Hematopoietic multipotent progenitor cell treated with erythropoietin and hydrocortisone succinate and interleukin-3 and kit ligand, for 17 days (in vitro differentiated cells): Measurements from ENCODE around the gene ZFAND6.
A peak's percentile ranks its signal among the peaks of the same experiment; 100 is the strongest.

ENCODE experiments used
- DNase-seq: peaks from one replicate; pipeline ENCODE4 v3.0.0-alpha.2; 2015; ENCODE audit warnings: low spot score

Gene ZFAND6

DNA sequence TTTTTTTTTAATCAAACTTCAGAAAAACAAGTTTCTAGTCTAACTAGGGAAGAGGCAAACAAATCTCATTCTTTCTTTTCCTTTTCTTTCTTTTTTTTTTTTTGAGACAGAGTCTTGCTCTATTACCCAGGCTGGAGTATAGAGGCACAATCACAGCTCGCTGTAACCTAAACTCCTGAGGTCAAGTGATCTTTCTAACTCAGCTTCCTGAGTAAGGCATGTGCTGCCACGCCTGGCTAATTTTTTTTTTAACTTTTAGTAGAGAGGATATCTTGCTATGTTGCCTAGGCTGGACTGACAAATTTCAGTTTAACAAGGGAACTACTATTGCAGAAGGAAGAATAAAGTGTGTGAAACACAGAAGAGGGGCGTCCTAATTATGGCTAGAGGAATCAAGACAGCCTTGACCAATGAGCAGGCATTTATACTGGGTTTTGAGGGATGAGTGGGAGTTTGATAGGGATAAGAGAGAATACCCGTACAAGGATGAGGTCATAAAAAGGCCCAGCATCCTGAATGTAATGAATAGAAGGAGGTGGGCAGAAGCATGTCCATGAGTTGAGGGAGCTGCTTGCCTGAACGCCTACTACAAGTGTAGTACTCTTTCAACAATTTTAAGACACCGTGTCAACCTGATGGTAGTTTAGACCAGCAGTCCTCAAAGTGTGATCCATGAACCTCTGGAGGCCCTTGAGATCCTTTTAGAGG lies 6.7 kb upstream of the ZFAND6 start:
- DNase-seq = no peak

DNA sequence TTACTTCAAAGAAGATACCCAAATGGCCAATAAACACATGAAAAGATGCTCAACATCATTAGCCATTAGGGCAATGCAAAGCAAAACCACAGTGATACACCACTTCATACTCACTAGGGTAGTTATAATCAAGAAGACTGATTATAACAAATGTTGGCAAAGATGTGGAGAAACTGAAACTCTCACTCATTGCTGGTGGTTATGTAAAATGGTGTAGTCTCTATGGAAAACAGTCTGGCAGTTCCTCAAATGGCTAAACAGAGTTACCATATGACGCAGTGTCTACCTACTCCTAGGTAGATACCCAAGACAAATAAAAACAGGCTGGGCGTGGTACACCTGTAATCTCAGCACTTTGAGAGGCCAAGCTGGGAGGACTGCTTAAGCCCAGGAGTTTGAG lies 3.5 kb upstream of the ZFAND6 start:
- no peak for DNase-seq

GRCh38 chr15:80058044-80058443 lies 1.4 kb upstream of the ZFAND6 start:
- no peak for DNase-seq

- peak; percentile 70 for DNase-seq
These were observed 395 bp downstream of the ZFAND6 start for GRCh38 chr15:80059786-80060355.

GRCh38 chr15:80060356-80061006 lies 1.0 kb downstream of the ZFAND6 start:
- peak; percentile 74 for DNase-seq

- peak; percentile 39 for DNase-seq
These were observed 2.1 kb downstream of the ZFAND6 start for GRCh38 chr15:80061582-80061981.

DNA sequence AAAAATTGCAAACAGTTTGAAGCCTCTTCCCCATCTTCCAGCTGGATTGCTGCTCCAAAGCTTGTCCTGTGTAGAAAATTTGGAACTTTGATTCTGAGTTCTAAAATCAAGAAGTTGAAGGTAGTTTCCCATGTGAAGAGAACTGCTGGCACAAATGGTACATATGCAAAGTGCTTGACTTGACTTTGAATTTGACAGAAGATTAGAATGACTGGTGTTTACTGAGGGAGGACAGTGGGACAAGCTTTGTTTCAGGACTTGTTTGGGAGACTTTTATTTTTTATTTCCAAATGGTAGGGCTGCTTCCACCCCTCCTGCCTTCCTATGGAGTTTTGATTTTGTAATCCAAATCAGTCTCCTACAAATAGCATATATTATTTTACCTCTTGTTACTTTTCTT lies 7.4 kb downstream of the ZFAND6 start:
- DNase-seq = no peak

DNA sequence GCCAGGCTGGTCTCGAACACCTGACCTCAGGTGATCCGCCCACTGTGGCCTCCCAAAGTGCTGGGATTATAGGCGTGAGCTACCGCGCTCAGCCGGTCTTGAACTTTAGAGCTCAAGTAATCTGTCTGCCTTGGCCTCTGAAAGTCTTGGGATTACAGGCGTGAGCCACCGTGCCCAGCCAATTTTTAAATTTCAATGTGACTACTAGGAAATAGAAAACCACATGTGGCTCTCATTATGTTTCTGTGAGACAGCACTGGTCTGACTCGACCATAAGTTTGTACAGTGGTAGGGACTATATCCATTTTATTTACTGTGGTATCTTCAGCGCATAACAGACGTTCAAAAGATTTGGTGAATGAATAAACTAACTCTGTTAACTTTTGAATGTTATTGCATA lies 9.1 kb downstream of the ZFAND6 start:
- no peak for DNase-seq

DNA sequence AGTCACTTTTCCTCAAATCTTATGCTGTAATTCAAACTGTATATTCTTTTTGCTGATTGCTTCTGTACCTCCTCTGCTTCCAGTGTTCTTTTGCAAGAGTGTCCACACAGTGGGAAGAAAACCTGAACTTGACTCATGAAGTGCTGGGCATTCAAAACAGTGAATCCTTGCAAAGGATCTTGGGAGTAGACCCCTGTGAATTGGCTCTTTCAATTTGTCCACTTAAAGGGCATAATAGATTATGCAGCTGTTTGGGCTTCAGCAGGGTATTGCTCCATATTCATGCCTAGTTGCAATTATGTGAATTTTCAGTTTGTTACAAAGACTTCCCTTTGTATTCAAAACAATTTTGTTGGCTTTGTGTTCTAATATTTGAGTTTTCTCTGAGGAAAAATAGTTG lies 11.4 kb downstream of the ZFAND6 start:
- DNase-seq = no peak

GRCh38 chr15:80071652-80072051 lies 12.2 kb downstream of the ZFAND6 start:
- DNase-seq = no peak

DNA sequence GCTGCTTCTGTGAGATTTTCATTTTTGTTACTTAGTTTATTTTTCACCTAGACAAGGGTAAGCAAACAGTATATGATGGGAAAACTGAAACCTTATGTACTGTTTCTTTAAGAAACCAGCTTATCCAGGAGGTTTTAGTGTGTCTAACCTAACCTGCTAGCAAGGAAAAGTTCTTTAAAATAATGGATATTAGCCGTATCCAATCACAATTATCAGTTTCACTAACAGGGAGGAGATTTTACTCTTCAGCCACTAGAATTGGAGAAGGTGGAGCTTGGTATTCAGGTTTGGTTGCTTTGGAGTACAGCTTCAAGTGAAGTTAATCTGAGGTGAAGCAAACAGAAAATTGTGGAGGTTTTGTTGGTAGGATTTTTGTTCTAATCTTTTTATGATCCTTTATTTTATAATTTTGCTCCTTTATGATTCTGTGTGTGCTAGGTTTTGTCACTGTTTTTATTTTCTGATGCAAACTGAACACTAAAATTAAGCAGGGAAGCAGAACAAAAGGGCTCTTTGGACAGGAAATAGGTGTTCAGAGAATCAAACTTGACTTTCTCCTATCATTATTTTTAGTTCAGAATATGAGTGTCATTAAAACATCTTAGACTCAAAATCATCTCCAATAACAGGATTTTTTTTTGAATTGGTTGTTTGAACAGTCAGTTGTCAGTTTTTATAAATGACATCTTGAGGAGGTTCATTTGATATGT lies 13.0 kb downstream of the ZFAND6 start:
- DNase-seq = peak; percentile 83

DNA sequence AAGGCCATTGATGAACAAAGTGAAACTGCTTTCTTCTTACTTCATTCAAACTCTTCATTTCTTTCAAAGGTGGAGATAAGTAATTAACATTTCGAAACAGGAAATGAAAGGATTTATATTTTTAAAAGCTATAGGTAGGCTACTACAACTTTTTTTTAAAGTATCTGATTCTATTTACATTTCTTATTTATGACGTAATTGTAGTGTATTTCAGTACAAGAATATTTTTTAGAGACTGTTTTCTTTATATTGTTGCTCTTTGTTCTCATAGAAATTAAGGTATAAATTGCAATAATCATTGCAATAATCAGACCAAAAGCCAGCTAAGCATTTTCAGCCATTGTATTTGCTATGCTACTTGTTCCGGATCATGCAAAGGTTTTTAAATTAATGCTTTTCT lies 13.7 kb downstream of the ZFAND6 start:
- DNase-seq = no peak

DNA sequence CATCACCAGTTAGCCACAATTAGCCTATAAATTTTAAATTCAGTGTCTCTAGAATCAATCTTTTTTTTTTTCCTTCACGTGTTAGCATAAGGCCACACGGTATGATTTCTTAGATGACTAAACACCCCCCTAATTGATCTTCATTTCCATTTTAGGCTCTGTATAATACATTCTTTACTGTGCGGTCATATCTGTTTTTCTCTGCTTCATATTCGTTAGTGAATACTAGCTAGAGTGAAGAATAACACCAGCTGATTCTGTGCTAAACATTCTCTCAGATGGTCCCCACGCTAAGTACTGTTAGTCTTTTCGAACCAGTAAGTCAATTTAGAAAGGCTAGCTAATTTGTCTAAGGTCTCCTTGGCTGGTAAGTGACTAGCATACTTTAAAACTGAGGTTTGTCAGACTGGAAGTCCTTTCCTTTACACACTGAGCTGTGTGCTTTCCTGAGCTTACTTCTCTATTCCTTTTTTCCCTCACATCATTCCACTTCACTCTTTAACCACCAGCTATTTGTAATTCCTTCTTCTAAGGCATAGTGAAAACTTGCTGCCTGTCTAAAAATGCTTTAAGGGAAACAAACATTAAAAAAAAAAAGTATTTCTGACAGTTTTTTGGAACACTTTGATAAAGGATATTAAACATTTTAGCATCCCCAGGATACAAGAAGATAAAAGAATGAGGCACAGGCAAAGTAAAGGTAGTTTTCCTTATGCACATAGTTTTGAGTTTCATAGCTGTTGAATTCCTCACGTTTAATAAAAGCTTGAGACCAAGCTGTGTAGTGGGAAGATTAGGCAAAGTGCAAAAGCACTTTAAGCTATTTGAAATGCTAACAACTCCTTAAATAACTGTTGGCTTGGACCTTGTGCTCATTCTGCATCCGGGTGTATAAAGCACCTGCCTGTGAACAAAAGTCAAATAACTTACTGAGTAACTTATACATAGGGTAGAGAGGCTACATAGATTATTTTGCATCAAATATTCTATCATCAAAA lies 17.1 kb downstream of the ZFAND6 start:
- no peak for DNase-seq

- no peak for DNase-seq
These were observed 21.9 kb downstream of the ZFAND6 start for GRCh38 chr15:80081390-80081789.

GRCh38 chr15:80087104-80087503 lies 27.6 kb downstream of the ZFAND6 start:
- no peak for DNase-seq

- no peak for DNase-seq
These were observed 30.6 kb downstream of the ZFAND6 start for GRCh38 chr15:80090041-80090440.

DNA sequence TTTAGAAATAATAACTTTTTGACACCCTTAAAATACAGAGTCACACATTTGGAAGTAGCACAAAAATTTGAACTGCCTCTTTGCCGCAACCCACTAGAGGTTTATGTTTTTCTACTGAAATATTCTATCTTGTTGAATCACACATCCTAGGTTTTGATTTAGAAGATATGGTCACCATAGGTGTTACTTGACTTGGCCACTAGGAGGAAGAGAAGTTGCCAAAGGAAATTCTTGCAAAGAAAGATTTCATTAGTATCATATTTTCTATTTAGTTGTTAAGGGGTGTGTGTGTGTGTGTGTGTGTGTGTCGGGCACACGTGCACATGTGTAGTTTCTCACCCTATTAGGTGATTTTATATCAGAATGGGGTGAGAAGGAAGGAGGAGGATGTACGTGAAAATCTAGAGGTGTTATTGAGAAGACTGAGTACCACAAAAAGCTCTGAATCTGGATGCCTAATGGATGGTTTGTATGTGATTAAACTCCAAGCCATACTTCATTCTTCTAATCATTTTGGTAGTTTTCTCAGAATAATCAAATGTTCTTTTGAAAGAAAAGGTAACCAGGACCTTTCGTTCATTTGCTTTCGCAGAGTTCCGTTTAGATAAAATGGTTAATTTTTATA lies 31.5 kb downstream of the ZFAND6 start:
- no peak for DNase-seq

GRCh38 chr15:80093854-80094418 lies 34.5 kb downstream of the ZFAND6 start:
- DNase-seq = no peak

GRCh38 chr15:80095511-80095910 lies 36.0 kb downstream of the ZFAND6 start:
- no peak for DNase-seq

DNA sequence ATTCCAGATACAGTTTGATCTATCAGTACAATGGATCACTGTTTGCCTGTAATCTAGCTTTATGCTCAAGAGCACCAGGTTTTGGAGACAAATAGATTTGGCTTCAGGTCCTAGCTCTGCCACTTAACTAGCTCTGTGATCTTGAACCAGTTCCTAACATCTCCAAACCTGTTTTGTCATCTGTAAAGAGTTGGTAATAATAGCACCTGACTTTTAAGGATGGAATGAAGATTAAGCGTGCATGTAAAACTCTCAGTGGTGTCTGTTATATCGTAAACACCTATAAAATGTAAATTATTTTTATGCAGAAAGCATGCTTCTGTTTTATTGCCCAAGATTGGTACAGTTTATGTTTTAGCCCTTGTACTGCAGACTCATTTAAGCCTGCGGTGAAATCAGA lies 36.5 kb downstream of the ZFAND6 start:
- DNase-seq = no peak

DNA sequence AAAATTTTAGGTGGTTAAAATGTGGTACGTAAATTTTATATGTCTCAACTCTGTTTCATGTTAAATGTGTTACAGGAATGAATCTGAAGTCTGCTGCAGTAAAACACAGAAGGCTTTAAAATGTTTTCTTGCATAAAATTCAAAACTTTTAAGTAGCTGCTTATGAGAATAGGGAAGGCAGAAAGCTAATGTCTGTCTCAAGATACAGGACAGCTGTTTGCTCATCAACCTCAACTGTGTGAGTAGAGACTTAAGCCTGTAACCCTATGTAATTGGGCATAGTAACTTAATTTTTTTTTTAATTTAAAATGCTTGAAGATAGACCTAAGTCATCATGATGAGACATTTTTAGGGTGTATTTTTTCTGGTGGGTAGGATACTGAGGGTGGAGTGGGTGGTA lies 38.9 kb downstream of the ZFAND6 start:
- DNase-seq = peak; percentile 38
